ENCODE data around the gene POLE3. TPM values are rescaled to one million over a fixed set of nuclear protein-coding genes. Genes with fewer than 3 reads are reported as not detected.

POLE3 gene
- total and polyA plus RNA-seq, 9 of the 15 experiments (the other 6 are each of a cell fraction or from before 2014, with no cell fraction given), result 52.6 to 179 (median 110) TPM

DNA sequence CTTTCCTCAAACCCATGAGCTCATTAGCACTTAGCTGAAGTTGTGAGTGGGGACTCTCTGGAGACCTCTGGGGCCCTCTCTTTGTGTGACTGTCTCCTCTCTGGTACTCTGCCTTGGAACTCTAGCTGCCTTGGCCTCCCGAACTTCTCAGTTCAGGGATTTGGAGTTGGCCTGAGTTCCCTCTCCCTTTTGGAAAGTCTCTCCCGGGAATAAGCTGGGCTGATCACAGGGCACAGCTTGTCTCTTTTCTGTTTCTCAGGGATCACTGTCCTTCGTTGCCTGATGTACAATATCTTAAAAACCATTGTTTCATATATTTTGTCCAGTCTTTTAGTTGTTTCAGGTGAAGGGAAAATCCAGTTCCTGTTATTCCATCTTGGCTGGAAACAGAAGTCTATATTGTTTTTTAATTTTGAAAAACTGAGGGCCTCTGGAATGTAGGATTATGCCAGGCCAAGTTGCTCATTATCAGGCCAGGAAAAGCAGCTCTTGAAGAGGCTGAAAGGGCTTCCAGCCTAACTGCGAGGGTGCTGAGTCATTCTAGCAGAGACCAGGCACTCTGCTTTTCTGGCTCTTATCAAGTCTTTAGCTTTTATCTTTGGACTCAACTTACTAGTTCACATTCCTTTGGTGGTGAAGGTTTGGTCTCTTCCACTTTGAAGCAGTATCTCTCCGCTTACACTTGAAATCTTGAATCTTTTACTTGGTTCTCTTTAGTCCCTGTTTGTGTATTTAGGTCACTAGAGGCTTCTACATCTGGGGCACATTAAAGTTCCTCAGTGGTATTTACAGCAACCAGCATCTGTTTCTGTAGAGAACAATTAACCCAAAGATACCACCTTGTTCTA is 44.7 kb upstream of the POLE3 start (continued):
- TF ChIP-seq HMGN3 (IDR thresholded peaks at IDR 0.05; ENCODE audit: borderline replicate concordance, extremely low read depth, insufficient read length, low read depth, low read length), result no peak
- TF ChIP-seq NR2C1 (IDR thresholded peaks at IDR 0.05), result no peak
- TF ChIP-seq NR2C1 (tag; IDR thresholded peaks at IDR 0.05), result no peak
- TF ChIP-seq MAFK (IDR thresholded peaks at IDR 0.05; ENCODE audit: low read length), result peak; percentile 95
- peak; percentile 78 for TF ChIP-seq EP300 (IDR thresholded peaks at IDR 0.05; ENCODE audit: low read length)
- TF ChIP-seq GABPB1 (CRISPR knock-in tag; IDR thresholded peaks at IDR 0.05), result no peak
- TF ChIP-seq GABPA (tag; conservative IDR thresholded peaks at IDR 0.05; ENCODE audit: low read depth), result no peak
- no peak for TF ChIP-seq PURB (CRISPR knock-in tag; IDR thresholded peaks at IDR 0.05; ENCODE audit: low read depth)
- TF ChIP-seq IFI16 (CRISPR knock-in tag; IDR thresholded peaks at IDR 0.05), result no peak
- TF ChIP-seq PHF8 (IDR thresholded peaks at IDR 0.05; ENCODE audit: borderline replicate concordance, low read length), result no peak
- no peak for TF ChIP-seq BMI1 (IDR thresholded peaks at IDR 0.05; ENCODE audit: low read length)
- no peak for TF ChIP-seq FOXK1 (CRISPR knock-in tag; IDR thresholded peaks at IDR 0.05; ENCODE audit: borderline replicate concordance)
- peak; percentile 41; the same call in 1 of the 2 replicates for TF ChIP-seq BHLHE40 (IDR thresholded peaks at IDR 0.05; ENCODE audit: low read length)
- no peak for TF ChIP-seq STAT5B (CRISPR knock-in tag; IDR thresholded peaks at IDR 0.05)
- TF ChIP-seq FUS (optimal IDR thresholded peaks at IDR 0.05; ENCODE audit: low read depth, low read length), result no peak
- TF ChIP-seq MYNN (IDR thresholded peaks at IDR 0.05), result peak; percentile 54; the same call in 1 of the 2 replicates
- TF ChIP-seq MYNN (CRISPR knock-in tag; IDR thresholded peaks at IDR 0.05), result no peak
- peak in 1 of 2 experiments; percentile 70; a peak in 2 of 4 replicates for TF ChIP-seq HDAC1 (IDR thresholded peaks at IDR 0.05)
- no peak for TF ChIP-seq ARID3B (CRISPR knock-in tag; IDR thresholded peaks at IDR 0.05; ENCODE audit: borderline replicate concordance)
- TF ChIP-seq FOXJ2 (tag; IDR thresholded peaks at IDR 0.05), result no peak
- no peak for TF ChIP-seq POLR2AphosphoS2 (IDR thresholded peaks at IDR 0.05; ENCODE audit: low read length)
